Prostate gland (tissue), 2 donors: ENCODE data around the gene ATP2C1.

Source experiments
- CTCF ChIP-seq, 4 experiments: fragments of 200-600 bp in 2 of 4; fragments of 450-650 bp in 2 of 4; sonication (generic) in 2 of 4; IDR thresholded peaks; 1 replicate in 3 of 4; 2 replicates in 1 of 4; pipeline ENCODE4 v1.5.1; 2016 to 2019; ENCODE audit warnings: antibody characterized with exemption in 4 of 4, mild to moderate bottlenecking in 2 of 4, moderate library complexity in 2 of 4
- POLR2A ChIP-seq: fragments of 450-650 bp; IDR thresholded peaks from one replicate; pipeline ENCODE4 v1.6.1; 2016; ENCODE audit warnings: antibody characterized with exemption, mild to moderate bottlenecking

GRCh38 chr3:131008326-131008725 lies 114.4 kb downstream of the ATP2C1 start:
- TF ChIP-seq CTCF (IDR thresholded peaks at IDR 0.05) (no peak), POLR2A (no peak)
